Measurements from ENCODE around the gene CAVIN1.
"Not testable (repeated sequence)": the region's sequence is repeated elsewhere in the genome, so short reads cannot be mapped to it uniquely, and the experiment has no call there.

Gene CAVIN1

GRCh38 chr17:42421136-42421506, 1.9 kb downstream of the CAVIN1 start:
- peak overlapping the region; percentile 58 for H3K4me3 Mint-ChIP-seq
- H3K9me3 Mint-ChIP-seq = no peaks in the 10 kb centered on the region
- peaks cover 9% of the 10 kb centered on the region for H3K27me3 Mint-ChIP-seq
- no peaks in the 10 kb centered on the region for H3K36me3 Mint-ChIP-seq
- ATAC-seq (ENCODE audit: low read depth) (no peak), DNase-seq (ENCODE audit: low spot score in 2 of 2) (no peak)
- peaks cover 3% of the 10 kb centered on the region for H3K4me1 Mint-ChIP-seq
- no peak overlapping the region for H3K27ac Mint-ChIP-seq

GRCh38 chr17:42417981-42418380, 5.1 kb downstream of the CAVIN1 start:
- H3K27ac Mint-ChIP-seq; ATAC-seq (ENCODE audit: low read depth); DNase-seq (ENCODE audit: low spot score in 2 of 2); H3K9me3 Mint-ChIP-seq; H3K4me3 Mint-ChIP-seq; H3K27me3 Mint-ChIP-seq; H3K36me3 Mint-ChIP-seq: not testable (repeated sequence)
- H3K4me1 Mint-ChIP-seq = peaks cover 14% of the 10 kb centered on the region

- Mint-ChIP-seq H3K27me3 (peaks cover 2% of the 10 kb centered on the region), H3K4me1 (peaks cover 11% of the 10 kb centered on the region), H3K36me3 (no peaks in the 10 kb centered on the region), H3K4me3 (peak overlapping the region; percentile 66), H3K27ac (no peak overlapping the region), H3K9me3 (no peaks in the 10 kb centered on the region)
- no peak for DNase-seq (ENCODE audit: low spot score in 2 of 2)
- ATAC-seq (ENCODE audit: low read depth) = peak; percentile 78
Observed at GRCh38 chr17:42414704-42415409, 8.2 kb downstream of the CAVIN1 start.

- no peak for DNase-seq (ENCODE audit: low spot score in 2 of 2)
- H3K4me3 Mint-ChIP-seq = no peak overlapping the region
- no peaks in the 10 kb centered on the region for H3K36me3 Mint-ChIP-seq
- ATAC-seq (ENCODE audit: low read depth) = no peak
- no peaks in the 10 kb centered on the region for H3K27me3 Mint-ChIP-seq
- no peak overlapping the region for H3K27ac Mint-ChIP-seq
- peaks cover 11% of the 10 kb centered on the region for H3K4me1 Mint-ChIP-seq
- no peaks in the 10 kb centered on the region for H3K9me3 Mint-ChIP-seq
Observed at GRCh38 chr17:42413464-42414040, 9.5 kb downstream of the CAVIN1 start.

GRCh38 chr17:42411905-42412679, 11.0 kb downstream of the CAVIN1 start:
- H3K4me1 Mint-ChIP-seq = peaks cover 15% of the 10 kb centered on the region
- H3K27ac Mint-ChIP-seq = no peak overlapping the region
- no peaks in the 10 kb centered on the region for H3K27me3 Mint-ChIP-seq
- no peaks in the 10 kb centered on the region for H3K36me3 Mint-ChIP-seq
- no peaks in the 10 kb centered on the region for H3K9me3 Mint-ChIP-seq
- no peak for DNase-seq (ENCODE audit: low spot score in 2 of 2)
- no peak overlapping the region for H3K4me3 Mint-ChIP-seq
- no peak for ATAC-seq (ENCODE audit: low read depth)

GRCh38 chr17:42411361-42411760, 11.7 kb downstream of the CAVIN1 start:
- Mint-ChIP-seq H3K4me3 (no peak overlapping the region), H3K9me3 (no peaks in the 10 kb centered on the region), H3K27ac (no peak overlapping the region), H3K4me1 (peaks cover 15% of the 10 kb centered on the region), H3K36me3 (no peaks in the 10 kb centered on the region), H3K27me3 (no peaks in the 10 kb centered on the region)
- DNase-seq (ENCODE audit: low spot score in 2 of 2) (no peak), ATAC-seq (ENCODE audit: low read depth) (no peak)

- Mint-ChIP-seq H3K27me3 (no peaks in the 10 kb centered on the region), H3K4me1 (peaks cover 16% of the 10 kb centered on the region), H3K27ac (no peak overlapping the region), H3K9me3 (no peaks in the 10 kb centered on the region), H3K36me3 (no peaks in the 10 kb centered on the region), H3K4me3 (no peak overlapping the region)
- ATAC-seq (ENCODE audit: low read depth) (no peak), DNase-seq (ENCODE audit: low spot score in 2 of 2) (no peak)
Observed at GRCh38 chr17:42410319-42410685, 12.8 kb downstream of the CAVIN1 start.

- Mint-ChIP-seq H3K4me3 (no peak overlapping the region), H3K27ac (no peak overlapping the region), H3K9me3 (no peaks in the 10 kb centered on the region), H3K27me3 (no peaks in the 10 kb centered on the region), H3K36me3 (no peaks in the 10 kb centered on the region), H3K4me1 (peaks cover 10% of the 10 kb centered on the region)
- ATAC-seq (ENCODE audit: low read depth) = no peak
- no peak for DNase-seq (ENCODE audit: low spot score in 2 of 2)
Observed at GRCh38 chr17:42409523-42410318, 13.3 kb downstream of the CAVIN1 start.

- Mint-ChIP-seq H3K36me3 (no peaks in the 10 kb centered on the region), H3K9me3 (no peaks in the 10 kb centered on the region), H3K27ac (no peak overlapping the region), H3K4me1 (peaks cover 8% of the 10 kb centered on the region), H3K27me3 (peaks cover 3% of the 10 kb centered on the region), H3K4me3 (no peak overlapping the region)
- DNase-seq (ENCODE audit: low spot score in 2 of 2) (no peak), ATAC-seq (ENCODE audit: low read depth) (no peak)
Observed at GRCh38 chr17:42408061-42408460, 15.0 kb downstream of the CAVIN1 start.

- Mint-ChIP-seq H3K36me3 (no peaks in the 10 kb centered on the region), H3K27ac (no peak overlapping the region), H3K27me3 (peaks cover 3% of the 10 kb centered on the region), H3K9me3 (no peaks in the 10 kb centered on the region), H3K4me1 (peaks cover 8% of the 10 kb centered on the region), H3K4me3 (no peak overlapping the region)
- ATAC-seq (ENCODE audit: low read depth) = peak; percentile 90
- DNase-seq (ENCODE audit: low spot score in 2 of 2) = peak; percentile 46 to 54
Observed at GRCh38 chr17:42407289-42407836, 15.7 kb downstream of the CAVIN1 start.

- Mint-ChIP-seq H3K4me1 (peaks cover 8% of the 10 kb centered on the region), H3K27me3 (peaks cover 3% of the 10 kb centered on the region), H3K9me3 (no peaks in the 10 kb centered on the region), H3K36me3 (no peaks in the 10 kb centered on the region), H3K4me3 (no peak overlapping the region), H3K27ac (no peak overlapping the region)
- no peak for ATAC-seq (ENCODE audit: low read depth)
- no peak for DNase-seq (ENCODE audit: low spot score in 2 of 2)
Observed at GRCh38 chr17:42406615-42407288, 16.3 kb downstream of the CAVIN1 start.

- Mint-ChIP-seq H3K4me1 (peaks cover 8% of the 10 kb centered on the region), H3K36me3 (no peaks in the 10 kb centered on the region), H3K9me3 (no peaks in the 10 kb centered on the region), H3K4me3 (no peak overlapping the region), H3K27ac (no peak overlapping the region), H3K27me3 (peaks cover 3% of the 10 kb centered on the region)
- DNase-seq (ENCODE audit: low spot score in 2 of 2) (peak; percentile 84 to 87), ATAC-seq (ENCODE audit: low read depth) (peak; percentile 82)
Observed at GRCh38 chr17:42405963-42406495, 17.0 kb downstream of the CAVIN1 start.

GRCh38 chr17:42405076-42405475, 18.0 kb downstream of the CAVIN1 start:
- Mint-ChIP-seq H3K27ac (no peak overlapping the region), H3K9me3 (no peaks in the 10 kb centered on the region), H3K27me3 (peaks cover 3% of the 10 kb centered on the region), H3K36me3 (no peaks in the 10 kb centered on the region), H3K4me1 (peaks cover 8% of the 10 kb centered on the region), H3K4me3 (no peak overlapping the region)
- DNase-seq (ENCODE audit: low spot score in 2 of 2) = no peak
- ATAC-seq (ENCODE audit: low read depth) = no peak
